Measurements from ENCODE around the gene BAK1. TPM values are rescaled to one million over a fixed set of nuclear protein-coding genes. Genes with fewer than 3 reads are reported as not detected.

The BAK1 gene
- total RNA-seq, 1 donor: 30.7 TPM

DNA sequence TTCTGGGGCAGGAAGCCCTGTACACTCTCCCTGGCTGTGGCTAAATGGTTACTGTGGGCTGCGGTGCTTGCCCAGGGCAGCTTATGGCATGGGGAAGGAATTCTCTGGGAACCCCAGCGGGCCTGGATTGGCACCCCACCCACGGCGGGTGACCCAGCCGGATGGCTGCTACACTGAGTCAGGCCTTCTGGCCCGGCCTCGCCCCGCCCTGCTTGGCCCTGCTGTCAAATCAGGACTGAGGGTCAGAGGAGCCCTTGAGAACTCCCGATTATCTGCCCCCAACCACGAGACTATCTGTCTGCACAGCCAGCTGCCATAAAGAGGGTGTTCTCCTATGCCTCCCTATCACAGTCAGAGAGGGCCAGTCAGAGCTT lies 33.7 kb upstream of the BAK1 start:
- no peak overlapping the region for H3K4me3 ChIP-seq (ENCODE audit: low read depth, low read length)
- TF ChIP-seq, protein P1, sequence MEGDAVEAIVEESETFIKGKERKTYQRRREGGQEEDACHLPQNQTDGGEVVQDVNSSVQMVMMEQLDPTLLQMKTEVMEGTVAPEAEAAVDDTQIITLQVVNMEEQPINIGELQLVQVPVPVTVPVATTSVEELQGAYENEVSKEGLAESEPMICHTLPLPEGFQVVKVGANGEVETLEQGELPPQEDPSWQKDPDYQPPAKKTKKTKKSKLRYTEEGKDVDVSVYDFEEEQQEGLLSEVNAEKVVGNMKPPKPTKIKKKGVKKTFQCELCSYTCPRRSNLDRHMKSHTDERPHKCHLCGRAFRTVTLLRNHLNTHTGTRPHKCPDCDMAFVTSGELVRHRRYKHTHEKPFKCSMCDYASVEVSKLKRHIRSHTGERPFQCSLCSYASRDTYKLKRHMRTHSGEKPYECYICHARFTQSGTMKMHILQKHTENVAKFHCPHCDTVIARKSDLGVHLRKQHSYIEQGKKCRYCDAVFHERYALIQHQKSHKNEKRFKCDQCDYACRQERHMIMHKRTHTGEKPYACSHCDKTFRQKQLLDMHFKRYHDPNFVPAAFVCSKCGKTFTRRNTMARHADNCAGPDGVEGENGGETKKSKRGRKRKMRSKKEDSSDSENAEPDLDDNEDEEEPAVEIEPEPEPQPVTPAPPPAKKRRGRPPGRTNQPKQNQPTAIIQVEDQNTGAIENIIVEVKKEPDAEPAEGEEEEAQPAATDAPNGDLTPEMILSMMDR (IDR thresholded peaks at IDR 0.05; ENCODE audit: insufficient read depth, low read depth, low read length): no peak
- DNase-seq (ENCODE audit: low read depth): no peak

GRCh38 chr6:33613146-33613794 lies 33.2 kb upstream of the BAK1 start:
- TF ChIP-seq, protein P1 (IDR thresholded peaks at IDR 0.05; ENCODE audit: insufficient read depth, low read depth, low read length): no peak
- DNase-seq (ENCODE audit: low read depth): no peak

GRCh38 chr6:33610779-33611732 lies 31.0 kb upstream of the BAK1 start:
- H3K4me3 ChIP-seq (ENCODE audit: low read depth, low read length): no peak overlapping the region
- DNase-seq (ENCODE audit: low read depth): peak; percentile 62

More at GRCh38 chr6:33613146-33613794, 33.2 kb upstream of the BAK1 start:
- no peak overlapping the region for H3K4me3 ChIP-seq (ENCODE audit: low read depth, low read length)

DNA sequence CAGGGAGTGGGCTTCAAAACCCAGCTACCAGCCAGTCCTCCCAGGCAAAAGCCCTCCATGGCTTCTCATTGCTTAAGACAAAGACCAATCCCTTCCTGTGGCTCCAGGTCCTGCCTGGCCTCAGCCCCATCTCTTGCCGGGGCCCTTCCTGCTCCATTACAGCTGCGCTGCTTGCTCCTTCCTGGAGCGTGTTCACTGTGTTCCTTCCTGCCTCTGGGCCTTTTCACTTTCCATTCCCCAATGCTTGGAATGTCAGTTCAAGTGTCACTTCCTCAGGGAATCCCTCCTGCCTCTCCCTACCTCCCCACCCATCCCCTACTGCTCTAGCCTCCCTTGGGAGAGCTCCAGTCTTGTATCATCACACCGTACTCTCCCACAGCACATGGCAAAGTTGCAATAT lies 30.0 kb upstream of the BAK1 start:
- no peak overlapping the region for H3K4me3 ChIP-seq (ENCODE audit: low read depth, low read length)
- TF ChIP-seq, protein P1 (IDR thresholded peaks at IDR 0.05; ENCODE audit: insufficient read depth, low read depth, low read length): no peak
- DNase-seq (ENCODE audit: low read depth): no peak

More at GRCh38 chr6:33610779-33611732, 31.0 kb upstream of the BAK1 start:
- TF ChIP-seq, protein P1 (IDR thresholded peaks at IDR 0.05; ENCODE audit: insufficient read depth, low read depth, low read length): no peak

GRCh38 chr6:33609528-33609927 lies 29.5 kb upstream of the BAK1 start:
- H3K4me3 ChIP-seq (ENCODE audit: low read depth, low read length): no peak overlapping the region
- no peak for DNase-seq (ENCODE audit: low read depth)
- TF ChIP-seq, protein P1 (IDR thresholded peaks at IDR 0.05; ENCODE audit: insufficient read depth, low read depth, low read length): no peak

GRCh38 chr6:33609019-33609418 lies 28.9 kb upstream of the BAK1 start:
- TF ChIP-seq, protein P1 (IDR thresholded peaks at IDR 0.05; ENCODE audit: insufficient read depth, low read depth, low read length): no peak
- DNase-seq (ENCODE audit: low read depth): no peak
- H3K4me3 ChIP-seq (ENCODE audit: low read depth, low read length): no peak overlapping the region
